Muscle layer of duodenum (tissue), 2 donors: Measurements from ENCODE around the gene CHST13.

ENCODE experiments used
- H3K27ac ChIP-seq: one replicate; pipeline ENCODE4 v1.7.0; 2013; ENCODE audit warnings: mild to moderate bottlenecking, low read length
- H3K27me3 ChIP-seq: one replicate; pipeline ENCODE4 v1.7.0; 2013; ENCODE audit warnings: low read depth, mild to moderate bottlenecking, control low read depth, low read length
- H3K36me3 ChIP-seq, 2 donors: one replicate each; pipeline ENCODE4 v1.7.0; 2013; ENCODE audit warnings: low read length in 2 of 2, control low read depth in 1 of 2, mild to moderate bottlenecking in 1 of 2; ENCODE audit not compliant: insufficient read depth in 2 of 2, control insufficient read depth in 1 of 2
- H3K4me1 ChIP-seq, 2 donors: one replicate each; pipeline ENCODE4 v1.7.0; 2013; ENCODE audit warnings: low read length in 2 of 2, mild to moderate bottlenecking in 2 of 2, control low read depth in 1 of 2, moderate library complexity in 1 of 2; ENCODE audit not compliant: insufficient read depth in 2 of 2, control insufficient read depth in 1 of 2
- H3K4me3 ChIP-seq, 2 donors: one replicate each; pipeline ENCODE4 v1.7.0; 2013; ENCODE audit warnings: low read length in 2 of 2, low read depth in 1 of 2, mild to moderate bottlenecking in 1 of 2
- H3K9me3 ChIP-seq, 2 donors: one replicate each; pipeline ENCODE4 v1.7.0; 2013; ENCODE audit warnings: low read length in 2 of 2, control low read depth in 1 of 2, mild to moderate bottlenecking in 1 of 2; ENCODE audit not compliant: control insufficient read depth in 1 of 2
- donor health status: healthy.

CHST13 gene

DNA sequence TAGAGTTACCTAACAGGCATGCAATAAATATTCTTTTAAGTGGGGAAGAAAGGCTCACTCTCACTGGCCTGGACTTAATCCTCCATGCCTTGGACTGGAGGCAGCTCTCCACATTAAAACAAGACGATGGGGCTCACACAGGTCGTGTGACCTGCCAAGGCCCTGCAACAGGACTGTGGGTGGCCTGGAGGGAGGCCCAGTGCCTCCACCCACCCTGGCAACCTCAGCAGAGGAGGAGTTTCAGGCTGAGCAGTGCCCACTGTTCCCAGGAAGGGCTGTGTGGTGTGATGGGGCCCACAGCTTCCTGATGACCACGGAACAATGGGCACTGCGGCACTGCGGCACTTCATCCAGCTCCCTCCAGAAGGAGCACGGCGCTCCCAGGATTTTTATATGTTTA lies 11.9 kb upstream of the CHST13 start:
- H3K4me3 ChIP-seq, result no peak overlapping the region
- H3K36me3 ChIP-seq, result no peaks in the 10 kb centered on the region
- no peak overlapping the region for H3K27ac ChIP-seq
- no peaks in the 10 kb centered on the region for H3K27me3 ChIP-seq
- H3K9me3 ChIP-seq, result no peaks in the 10 kb centered on the region
- no peaks in the 10 kb centered on the region for H3K4me1 ChIP-seq

DNA sequence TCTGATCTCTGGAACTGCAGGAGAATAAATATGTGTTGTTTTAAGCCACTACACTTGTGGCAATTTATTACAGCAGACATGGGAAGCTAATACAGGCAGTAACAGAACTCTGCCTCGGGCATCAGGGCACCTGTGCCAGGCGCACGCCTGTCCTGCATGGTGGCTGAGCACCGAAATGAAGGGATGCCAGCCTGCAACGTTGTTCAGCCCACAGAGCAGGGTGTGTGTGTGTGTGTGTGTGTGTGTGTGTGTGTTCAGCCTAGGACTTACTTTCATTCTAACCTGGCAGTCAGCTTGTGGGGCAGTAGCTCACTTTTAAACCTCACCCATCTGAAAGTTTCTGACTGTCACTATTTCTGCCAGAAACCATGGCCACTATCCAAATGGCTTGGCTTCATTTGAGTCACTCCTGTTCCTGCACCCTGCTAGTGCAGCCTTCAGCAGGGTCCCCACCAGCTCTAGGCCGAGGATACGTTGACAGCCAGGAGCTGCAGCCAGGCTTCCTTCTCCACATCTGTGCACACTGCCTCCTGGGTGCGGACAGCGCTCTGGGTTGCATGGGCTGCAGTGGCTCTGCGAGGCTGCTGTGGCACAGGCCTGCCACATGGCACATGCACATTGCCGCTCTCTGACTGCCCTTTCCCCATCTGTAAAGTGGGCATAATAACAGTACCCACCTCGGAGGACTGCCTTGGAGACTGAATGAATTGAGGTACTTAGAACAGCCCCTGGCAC lies 10.9 kb upstream of the CHST13 start:
- Histone ChIP-seq H3K36me3 (no peaks in the 10 kb centered on the region), H3K27ac (no peak overlapping the region), H3K9me3 (no peaks in the 10 kb centered on the region), H3K4me1 (no peaks in the 10 kb centered on the region), H3K27me3 (no peaks in the 10 kb centered on the region), H3K4me3 (no peak overlapping the region)

DNA sequence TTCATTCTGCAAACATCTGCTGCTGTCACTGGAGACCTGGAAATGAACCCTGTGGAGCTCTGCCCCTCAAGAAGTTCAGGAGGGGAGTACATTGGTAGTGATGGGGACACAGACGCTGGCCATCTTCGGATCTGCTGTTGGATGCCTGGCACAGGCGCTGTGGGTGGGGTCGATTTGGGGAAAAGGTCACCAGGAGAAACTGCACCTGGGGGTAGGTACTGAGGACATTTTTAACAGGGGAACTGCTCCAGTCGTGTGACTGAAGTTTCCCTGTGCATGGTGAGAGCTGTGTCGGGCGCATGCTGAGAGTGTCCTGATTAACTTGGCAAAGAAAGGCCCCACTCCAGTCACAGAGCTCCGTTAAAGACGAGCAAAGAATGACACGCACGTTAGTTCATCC lies 9.8 kb upstream of the CHST13 start:
- no peak overlapping the region for H3K27ac ChIP-seq
- no peak overlapping the region for H3K4me3 ChIP-seq
- no peaks in the 10 kb centered on the region for H3K36me3 ChIP-seq
- H3K4me1 ChIP-seq, result no peaks in the 10 kb centered on the region
- H3K27me3 ChIP-seq, result no peaks in the 10 kb centered on the region
- no peaks in the 10 kb centered on the region for H3K9me3 ChIP-seq

DNA sequence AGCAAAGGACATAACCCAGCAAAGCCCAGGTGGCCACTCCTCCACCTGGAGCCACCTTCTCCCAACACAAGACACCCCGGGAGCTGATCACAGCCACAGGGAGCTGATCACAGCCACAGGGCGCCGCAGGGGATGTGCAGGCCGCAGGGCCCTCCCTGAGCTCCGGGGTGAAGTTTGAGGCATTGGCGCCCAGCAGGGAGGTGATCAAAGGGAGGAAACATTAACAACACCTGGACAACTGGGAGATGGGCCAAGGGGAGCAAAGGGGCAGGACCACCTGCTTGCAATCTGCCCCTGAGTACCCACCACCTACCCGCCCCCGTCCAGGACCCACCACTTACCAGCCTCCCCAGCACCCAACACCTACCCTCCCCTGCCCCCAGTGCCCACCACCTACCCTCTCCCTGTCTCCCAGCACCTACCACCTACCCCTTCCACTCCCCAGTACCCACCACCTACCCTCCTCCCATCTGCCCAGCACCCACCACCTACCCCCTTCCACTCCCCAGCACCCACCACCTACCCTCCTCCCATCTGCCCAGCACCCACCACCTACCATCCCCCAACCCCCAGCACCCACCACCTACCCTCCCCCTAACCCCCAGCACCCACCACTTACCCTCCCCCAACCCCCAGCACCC lies 8.8 kb upstream of the CHST13 start:
- no peaks in the 10 kb centered on the region for H3K36me3 ChIP-seq
- H3K4me1 ChIP-seq, result no peaks in the 10 kb centered on the region
- H3K27ac ChIP-seq, result no peak overlapping the region
- no peak overlapping the region for H3K4me3 ChIP-seq
- H3K9me3 ChIP-seq, result no peaks in the 10 kb centered on the region
- no peaks in the 10 kb centered on the region for H3K27me3 ChIP-seq

DNA sequence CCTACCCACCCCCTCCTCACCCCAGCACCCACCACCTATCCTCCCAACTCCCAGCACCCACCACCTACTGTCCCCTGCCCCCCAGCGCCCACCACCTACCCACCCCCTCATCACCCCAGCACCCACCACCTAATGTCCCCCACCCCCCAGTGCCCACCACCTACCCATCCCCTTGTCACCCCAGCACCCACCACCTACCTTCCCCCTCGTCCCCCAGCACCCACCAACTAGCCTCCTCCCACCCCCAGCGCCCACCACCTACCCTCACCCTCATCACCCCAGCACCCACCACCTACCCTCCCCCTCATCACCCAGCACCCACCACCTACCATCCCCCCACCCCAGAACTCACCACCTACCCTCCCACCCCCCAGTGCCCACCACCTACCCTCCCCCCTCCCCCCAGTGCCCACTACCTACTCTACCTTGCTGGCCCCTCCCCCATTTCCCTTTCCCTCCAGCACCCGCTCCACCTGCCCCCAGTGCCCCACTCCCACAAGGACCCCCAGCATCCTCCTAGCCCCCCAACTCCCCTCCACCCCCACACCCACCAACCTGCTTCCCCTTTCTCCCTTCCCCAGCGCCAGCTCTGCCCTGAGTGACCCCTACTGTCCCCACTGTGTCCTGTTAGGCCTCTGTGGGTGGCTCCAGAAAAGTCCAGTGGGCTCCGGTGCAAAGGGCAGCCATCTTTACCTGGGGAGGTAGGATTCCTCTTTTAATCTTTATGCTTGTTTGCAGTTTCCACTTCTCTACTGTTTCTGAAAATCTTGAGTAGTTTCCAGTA lies 7.6 kb upstream of the CHST13 start:
- no peaks in the 10 kb centered on the region for H3K9me3 ChIP-seq
- H3K4me1 ChIP-seq, result no peaks in the 10 kb centered on the region
- H3K36me3 ChIP-seq, result no peaks in the 10 kb centered on the region
- no peaks in the 10 kb centered on the region for H3K27me3 ChIP-seq
- no peak overlapping the region for H3K27ac ChIP-seq
- H3K4me3 ChIP-seq, result no peak overlapping the region

DNA sequence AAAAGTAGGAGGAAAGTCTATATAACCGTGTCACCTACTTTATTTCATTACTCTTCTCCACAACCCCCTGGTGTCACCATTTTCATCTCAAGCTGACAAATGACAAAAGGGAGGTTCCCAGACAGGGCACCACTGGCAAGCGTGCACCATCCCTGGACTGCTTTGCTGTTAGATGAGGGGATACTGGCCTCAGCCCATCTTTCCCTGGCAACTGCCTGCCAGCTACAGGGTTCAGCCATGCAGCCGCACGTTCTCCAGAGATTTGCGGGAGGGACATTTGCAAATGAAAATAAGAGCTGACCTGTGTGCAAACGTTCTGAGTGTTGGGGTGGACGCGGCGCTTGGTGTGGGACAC lies 7.0 kb upstream of the CHST13 start:
- no peak overlapping the region for H3K27ac ChIP-seq
- H3K4me3 ChIP-seq, result no peak overlapping the region
- no peaks in the 10 kb centered on the region for H3K9me3 ChIP-seq
- H3K4me1 ChIP-seq, result no peaks in the 10 kb centered on the region
- H3K36me3 ChIP-seq, result no peaks in the 10 kb centered on the region
- no peaks in the 10 kb centered on the region for H3K27me3 ChIP-seq

DNA sequence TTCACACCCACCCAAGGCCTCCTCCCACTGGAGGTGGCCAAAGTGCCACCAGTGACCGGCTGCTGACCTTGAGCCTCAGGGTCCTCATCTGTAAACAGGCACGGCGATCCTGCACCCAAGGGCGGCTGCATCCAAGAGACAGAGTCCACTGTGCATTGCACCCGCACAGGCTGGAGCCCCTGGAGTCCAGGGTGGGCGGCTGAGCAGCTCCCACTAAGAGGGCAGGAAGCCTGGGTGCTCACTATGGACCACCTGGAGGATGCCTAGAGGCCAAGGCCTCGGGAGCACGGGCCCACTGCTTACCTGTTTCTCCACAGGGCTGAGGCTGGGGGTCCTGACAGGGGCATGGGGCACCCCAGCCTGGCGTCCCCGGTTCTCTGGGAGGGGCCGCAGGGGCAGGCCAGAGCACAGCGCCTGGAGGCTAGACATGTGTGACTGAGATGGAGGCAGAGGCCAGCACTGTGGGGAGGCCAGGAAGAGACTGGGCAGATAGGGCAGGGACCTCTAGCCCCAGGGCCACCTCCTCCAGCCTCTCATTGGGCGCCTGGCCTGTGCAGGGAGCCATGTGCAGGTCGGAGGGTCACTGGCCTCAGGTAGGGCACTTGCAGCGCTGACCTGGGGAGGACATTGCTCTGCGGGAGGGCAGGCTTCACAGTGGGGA lies 6.5 kb upstream of the CHST13 start, which contains the start of gene UROC1:
Gene UROC1 (minus strand): TSS at position 483 of the 661 bp plus-strand sequence. CDS start 54 bp downstream, at position 429.
- no peak within 1 kb of the TSS for H3K4me3 ChIP-seq
- no peaks in the 10 kb centered on the region for H3K4me1 ChIP-seq
- no peaks in the 10 kb centered on the region for H3K36me3 ChIP-seq
- H3K27ac ChIP-seq, result no peak within 1 kb of the TSS
- H3K27me3 ChIP-seq, result no peaks in the 10 kb centered on the region
- H3K9me3 ChIP-seq, result no peaks in the 10 kb centered on the region

DNA sequence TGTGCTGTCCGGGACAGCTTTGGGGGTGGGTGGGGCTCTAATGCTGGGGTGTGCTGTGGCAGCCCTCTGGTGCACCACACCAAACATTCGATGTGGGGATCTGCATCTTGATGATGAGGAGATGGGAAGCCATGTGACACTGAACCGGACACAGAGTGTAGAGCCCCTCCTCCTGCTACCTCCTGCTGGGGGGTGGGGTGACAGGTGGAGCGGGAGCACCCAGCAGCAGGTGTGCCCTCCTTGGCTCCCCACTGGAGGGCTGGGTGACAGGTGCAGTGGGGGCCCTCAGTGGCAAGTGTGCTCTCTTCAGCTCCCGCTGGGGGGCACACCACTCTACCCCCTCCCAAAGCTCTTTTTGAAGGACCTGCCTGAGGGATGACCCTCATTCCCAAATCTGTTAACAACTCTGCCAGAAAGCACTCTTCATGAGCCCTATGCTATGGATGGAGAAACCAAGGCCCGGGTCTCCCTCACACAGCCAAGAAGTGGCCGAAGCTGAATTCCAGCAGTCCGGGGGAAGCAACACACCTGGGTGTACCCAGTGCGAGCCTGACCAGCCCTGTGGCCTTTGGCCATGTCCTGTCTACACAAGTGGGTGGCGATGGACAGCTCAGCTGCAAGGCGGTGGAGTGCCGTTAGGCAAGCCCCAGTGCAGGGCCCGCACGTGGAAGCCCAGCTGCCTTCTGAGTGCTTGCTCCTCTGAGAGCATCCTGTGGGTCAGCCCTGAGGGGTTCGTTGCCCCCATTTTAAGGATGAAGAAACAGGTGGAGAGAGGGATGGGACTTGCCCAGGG lies 5.8 kb upstream of the CHST13 start:
- Histone ChIP-seq H3K27ac (no peak overlapping the region), H3K27me3 (no peaks in the 10 kb centered on the region), H3K36me3 (no peaks in the 10 kb centered on the region), H3K9me3 (no peaks in the 10 kb centered on the region), H3K4me1 (no peaks in the 10 kb centered on the region), H3K4me3 (no peak overlapping the region)

DNA sequence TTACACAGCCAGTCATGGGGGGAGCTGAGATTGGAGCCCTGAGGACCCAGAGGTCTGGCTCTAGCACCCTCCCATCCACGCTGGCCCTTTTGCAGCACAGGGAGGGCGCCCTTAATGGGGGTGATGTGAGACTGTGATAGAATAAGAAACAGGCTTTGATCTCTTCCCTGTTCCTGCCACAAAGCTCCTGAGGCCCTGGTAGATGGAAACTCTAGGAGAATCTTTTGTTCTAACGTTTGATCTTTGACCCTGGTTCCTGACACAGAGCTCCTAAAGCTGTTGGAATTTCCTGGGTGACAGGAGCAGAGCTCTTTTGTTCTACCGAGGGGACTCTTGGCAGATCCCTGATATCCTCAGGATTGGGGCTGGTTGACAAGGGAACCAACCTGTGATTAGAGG lies 5.2 kb upstream of the CHST13 start:
- Histone ChIP-seq H3K36me3 (no peaks in the 10 kb centered on the region), H3K4me1 (peaks cover 0 to 2% of the 10 kb centered on the region in 2 donors), H3K4me3 (no peak overlapping the region), H3K27me3 (peaks cover 3% of the 10 kb centered on the region), H3K9me3 (no peaks in the 10 kb centered on the region), H3K27ac (no peak overlapping the region)

DNA sequence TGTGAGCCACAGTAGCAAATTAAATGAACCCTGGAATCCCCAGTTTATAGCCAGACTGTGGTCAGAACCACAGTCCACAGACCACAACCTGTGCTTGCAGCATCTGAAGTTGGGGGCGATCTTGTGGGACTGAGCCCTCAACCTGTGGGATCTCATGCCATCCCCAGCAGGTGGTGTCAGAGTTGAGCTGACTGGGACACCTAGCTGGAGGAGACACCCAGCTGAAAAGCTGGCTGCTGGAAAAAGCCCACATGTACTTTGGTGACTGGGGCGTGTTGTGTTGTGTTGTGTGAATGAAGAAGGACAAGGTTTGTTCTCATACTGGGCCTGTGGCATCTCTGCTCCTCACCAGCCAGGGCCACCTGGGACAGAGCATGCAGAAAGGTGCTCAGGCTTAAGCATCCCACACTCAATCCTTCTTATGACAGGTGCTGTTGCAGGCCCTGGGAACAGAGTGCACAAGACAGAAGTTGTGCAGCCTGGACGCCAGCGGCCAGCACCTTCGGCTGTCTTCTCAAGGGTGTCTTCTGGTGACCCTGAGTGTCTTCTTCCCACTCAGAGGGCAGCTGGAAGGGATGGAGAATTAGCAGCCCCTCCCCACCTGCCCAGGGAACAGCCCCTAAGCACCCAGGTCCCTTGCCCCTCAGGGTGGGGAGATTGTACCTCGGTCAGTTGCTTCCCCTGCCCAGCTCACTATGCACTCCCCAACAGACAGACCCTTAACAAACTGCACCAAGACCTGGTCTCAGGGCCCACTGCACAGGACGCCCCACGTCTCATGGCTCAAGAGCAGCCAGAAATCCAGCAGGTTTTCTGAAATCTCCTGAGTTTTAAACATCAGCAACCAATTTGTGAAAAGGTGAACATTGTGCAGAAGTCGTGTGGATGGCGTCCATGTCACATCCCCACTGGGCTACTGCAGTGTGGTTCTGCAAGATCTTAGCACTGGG lies 4.2 kb upstream of the CHST13 start:
- no peak overlapping the region for H3K4me3 ChIP-seq
- H3K4me1 ChIP-seq, result peaks cover 3 to 12% of the 10 kb centered on the region in 2 donors
- H3K36me3 ChIP-seq, result no peaks in the 10 kb centered on the region
- no peaks in the 10 kb centered on the region for H3K9me3 ChIP-seq
- H3K27me3 ChIP-seq, result peaks cover 3% of the 10 kb centered on the region
- no peak overlapping the region for H3K27ac ChIP-seq
